SK-N-MC (cell line): ENCODE results near the gene CPXM2.

Experiments used
- EZH2 ChIP-seq: fragments of 200-600 bp; sonication (generic); IDR thresholded peaks from one replicate; pipeline ENCODE4 v1.6.1; 2017; ENCODE audit warnings: antibody characterized with exemption
- POLR2AphosphoS5 ChIP-seq: IDR thresholded peaks from 2 replicates; pipeline ENCODE4 v1.6.1; 2012; ENCODE audit warnings: mild to moderate bottlenecking, low read depth, low read length, borderline replicate concordance

GRCh38 chr10:123726381-123726780 lies 165.2 kb downstream of the CPXM2 start:
- TF ChIP-seq POLR2AphosphoS5 = no peak
- no peak for TF ChIP-seq EZH2
